ENCODE data around the gene HIGD1B.

The HIGD1B gene

DNA sequence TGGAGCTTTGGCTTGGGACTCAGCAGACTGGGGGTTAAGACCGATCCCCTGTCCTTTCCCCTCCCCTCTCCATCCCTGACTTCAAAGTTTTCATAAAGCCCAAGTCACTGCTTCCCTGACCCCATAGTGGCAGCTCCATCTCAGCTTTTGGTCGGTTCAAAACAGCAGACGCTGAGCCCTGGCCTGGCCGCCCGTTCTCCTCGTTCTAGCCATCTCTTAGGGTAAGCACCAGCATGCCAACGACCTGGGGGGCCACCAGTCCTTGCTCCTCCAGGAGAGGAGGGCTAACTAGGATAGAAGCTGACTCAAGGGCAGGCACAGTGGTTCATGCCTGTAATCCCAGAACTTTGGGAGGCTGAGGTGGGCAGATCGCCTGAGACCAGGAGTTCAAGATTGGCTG lies 1.5 kb upstream of the HIGD1B start:
- Histone ChIP-seq H3K79me1 (ENCODE audit: low read length) (no peaks in the 10 kb centered on the region), H3K4me1 (ENCODE audit: control insufficient read depth in 1 of 2, insufficient read depth in 2 of 2, low read length in 2 of 2) (peaks cover 0 to 4% of the 10 kb centered on the region in 2 experiments), H3K79me2 (ENCODE audit: control insufficient read depth, insufficient read depth, low read length, poor library complexity) (no peaks in the 10 kb centered on the region), H3K14ac (ENCODE audit: low read length) (no peak overlapping the region), H3K9ac (ENCODE audit: low read length) (no peak overlapping the region), H3K4me3 (ENCODE audit: low read depth, low read length) (no peak overlapping the region), H3K9me3 (ENCODE audit: insufficient read depth, low read depth, low read length) (no peaks in the 10 kb centered on the region), H3K4me2 (ENCODE audit: low read length) (no peak overlapping the region), H4K91ac (ENCODE audit: low read depth, low read length) (no peak overlapping the region), H2AK5ac (ENCODE audit: low read length) (no peak overlapping the region), H2AFZ (ENCODE audit: insufficient read depth, low read length, poor library complexity) (no peak overlapping the region), H3K18ac (ENCODE audit: low read length) (no peak overlapping the region), H2BK120ac (ENCODE audit: insufficient read depth, low read length, poor library complexity) (no peak overlapping the region), H3K27me3 (ENCODE audit: insufficient read depth, low read length) (no peaks in the 10 kb centered on the region), H3K23ac (ENCODE audit: low read length) (no peak overlapping the region), H3K36me3 (ENCODE audit: control insufficient read depth in 1 of 2, insufficient read depth in 2 of 2, low read length in 2 of 2) (peaks cover 13 to 20% of the 10 kb centered on the region in 2 experiments), H2BK5ac (ENCODE audit: low read depth, low read length, poor library complexity) (no peak overlapping the region), H4K8ac (ENCODE audit: low read depth, low read length) (no peak overlapping the region), H3K27ac (ENCODE audit: low read depth, low read length) (no peak overlapping the region), H3K4ac (ENCODE audit: low read depth, low read length) (no peak overlapping the region), H4K12ac (ENCODE audit: low read depth, low read length) (no peak overlapping the region), H2BK12ac (ENCODE audit: low read length) (no peak overlapping the region)
- WGBS (ENCODE audit: extremely low coverage, insufficient coverage, insufficient read length), result no CpG with 5 or more reads among the region's 8 CpGs
- DNase-seq, result no peak

DNA sequence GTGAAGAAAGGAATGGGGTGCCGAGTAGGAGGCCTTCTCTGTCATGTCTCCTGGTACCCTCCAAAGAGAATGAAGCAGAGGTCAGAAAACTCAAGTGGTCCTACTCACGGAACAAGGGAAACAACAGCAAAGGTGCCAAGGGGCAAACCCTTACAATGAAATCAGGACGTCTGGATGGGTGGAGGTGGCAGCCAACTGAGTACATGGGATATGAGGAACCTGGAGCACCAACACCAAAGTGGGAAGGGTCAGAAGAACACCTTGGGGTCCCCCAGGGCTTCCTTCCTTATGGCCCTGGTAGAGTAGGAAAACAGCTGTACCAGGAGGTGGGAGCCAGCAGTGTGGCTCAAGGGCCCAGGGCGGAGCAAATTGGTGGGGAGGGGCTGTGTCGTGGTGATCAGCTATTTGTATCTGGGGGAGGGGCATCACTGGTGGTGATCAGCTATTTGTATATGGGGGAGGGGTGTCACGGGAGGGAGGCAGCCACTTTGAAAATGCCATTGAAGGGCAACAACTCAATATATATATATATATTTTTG lies 643 bp downstream of the HIGD1B start:
- no peak overlapping the region for H4K8ac ChIP-seq (ENCODE audit: low read depth, low read length)
- DNase-seq, result no peak
- WGBS (ENCODE audit: extremely low coverage, insufficient coverage, insufficient read length), result no CpG with 5 or more reads among the region's 6 CpGs

DNA sequence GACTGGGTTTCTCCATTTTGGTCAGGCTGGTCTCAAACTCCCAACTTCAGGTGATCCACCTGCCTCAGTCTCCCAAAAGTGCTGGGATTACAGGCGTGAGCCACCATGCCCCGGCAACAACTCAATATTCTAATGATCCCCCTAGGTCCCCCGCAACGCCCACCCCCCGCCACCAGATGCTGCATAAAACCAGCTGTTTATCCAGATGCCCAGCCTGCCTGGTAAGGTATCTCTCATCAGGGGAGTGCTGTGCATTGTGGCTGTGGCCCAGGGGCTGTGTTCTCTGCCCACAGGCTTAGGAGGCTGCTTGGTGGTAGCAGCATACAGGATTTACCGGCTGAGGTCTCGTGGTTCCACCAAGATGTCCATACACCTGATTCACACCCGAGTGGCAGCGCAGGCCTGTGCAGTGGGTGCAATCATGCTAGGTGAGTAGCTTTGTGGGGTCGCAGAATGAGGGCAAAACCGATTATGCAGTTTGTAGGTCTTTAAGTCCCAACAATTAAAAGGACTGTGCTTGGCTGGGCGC lies 1.3 kb downstream of the HIGD1B start:
- H3K4me3 ChIP-seq (ENCODE audit: low read depth, low read length), result no peak overlapping the region
- no peak overlapping the region for H4K91ac ChIP-seq (ENCODE audit: low read depth, low read length)
- H3K14ac ChIP-seq (ENCODE audit: low read length), result no peak overlapping the region
- no peak overlapping the region for H2BK5ac ChIP-seq (ENCODE audit: low read depth, low read length, poor library complexity)
- peaks cover 32 to 40% of the 10 kb centered on the region in 2 experiments for H3K36me3 ChIP-seq (ENCODE audit: control insufficient read depth in 1 of 2, insufficient read depth in 2 of 2, low read length in 2 of 2)
- H2BK120ac ChIP-seq (ENCODE audit: insufficient read depth, low read length, poor library complexity), result no peak overlapping the region
- no peak for DNase-seq
- H3K23ac ChIP-seq (ENCODE audit: low read length), result no peak overlapping the region
- H4K8ac ChIP-seq (ENCODE audit: low read depth, low read length), result no peak overlapping the region
- no peak overlapping the region for H3K4ac ChIP-seq (ENCODE audit: low read depth, low read length)
- no peaks in the 10 kb centered on the region for H3K79me1 ChIP-seq (ENCODE audit: low read length)
- H3K4me2 ChIP-seq (ENCODE audit: low read length), result no peak overlapping the region
- no peak overlapping the region for H2AFZ ChIP-seq (ENCODE audit: insufficient read depth, low read length, poor library complexity)
- H3K9ac ChIP-seq (ENCODE audit: low read length), result no peak overlapping the region
- H4K12ac ChIP-seq (ENCODE audit: low read depth, low read length), result no peak overlapping the region
- no peaks in the 10 kb centered on the region for H3K27me3 ChIP-seq (ENCODE audit: insufficient read depth, low read length)
- no peaks in the 10 kb centered on the region for H3K4me1 ChIP-seq (ENCODE audit: control insufficient read depth in 1 of 2, insufficient read depth in 2 of 2, low read length in 2 of 2)
- no peaks in the 10 kb centered on the region for H3K9me3 ChIP-seq (ENCODE audit: insufficient read depth, low read depth, low read length)
- no CpG with 5 or more reads among the region's 12 CpGs for WGBS (ENCODE audit: extremely low coverage, insufficient coverage, insufficient read length)
- no peak overlapping the region for H3K27ac ChIP-seq (ENCODE audit: low read depth, low read length)
- H3K18ac ChIP-seq (ENCODE audit: low read length), result no peak overlapping the region
- no peaks in the 10 kb centered on the region for H3K79me2 ChIP-seq (ENCODE audit: control insufficient read depth, insufficient read depth, low read length, poor library complexity)
- H2BK12ac ChIP-seq (ENCODE audit: low read length), result no peak overlapping the region
- H2AK5ac ChIP-seq (ENCODE audit: low read length), result no peak overlapping the region

More for the DNA sequence above, 643 bp downstream of the HIGD1B start:
- H3K79me2 ChIP-seq (ENCODE audit: control insufficient read depth, insufficient read depth, low read length, poor library complexity), result no peaks in the 10 kb centered on the region
- no peak overlapping the region for H3K18ac ChIP-seq (ENCODE audit: low read length)
- no peak overlapping the region for H4K12ac ChIP-seq (ENCODE audit: low read depth, low read length)
- H3K4ac ChIP-seq (ENCODE audit: low read depth, low read length), result no peak overlapping the region
- no peaks in the 10 kb centered on the region for H3K4me1 ChIP-seq (ENCODE audit: control insufficient read depth in 1 of 2, insufficient read depth in 2 of 2, low read length in 2 of 2)
- H2BK120ac ChIP-seq (ENCODE audit: insufficient read depth, low read length, poor library complexity), result no peak overlapping the region
- no peak overlapping the region for H2AK5ac ChIP-seq (ENCODE audit: low read length)
- no peaks in the 10 kb centered on the region for H3K79me1 ChIP-seq (ENCODE audit: low read length)
- no peak overlapping the region for H3K9ac ChIP-seq (ENCODE audit: low read length)
- H2BK12ac ChIP-seq (ENCODE audit: low read length), result no peak overlapping the region
- H3K27ac ChIP-seq (ENCODE audit: low read depth, low read length), result no peak overlapping the region
- H3K9me3 ChIP-seq (ENCODE audit: insufficient read depth, low read depth, low read length), result no peaks in the 10 kb centered on the region
- no peak overlapping the region for H3K23ac ChIP-seq (ENCODE audit: low read length)
- no peak overlapping the region for H2BK5ac ChIP-seq (ENCODE audit: low read depth, low read length, poor library complexity)
- no peak overlapping the region for H3K4me3 ChIP-seq (ENCODE audit: low read depth, low read length)
- peaks cover 28 to 35% of the 10 kb centered on the region in 2 experiments for H3K36me3 ChIP-seq (ENCODE audit: control insufficient read depth in 1 of 2, insufficient read depth in 2 of 2, low read length in 2 of 2)
- no peak overlapping the region for H3K4me2 ChIP-seq (ENCODE audit: low read length)
- no peaks in the 10 kb centered on the region for H3K27me3 ChIP-seq (ENCODE audit: insufficient read depth, low read length)
- H2AFZ ChIP-seq (ENCODE audit: insufficient read depth, low read length, poor library complexity), result no peak overlapping the region
- H3K14ac ChIP-seq (ENCODE audit: low read length), result no peak overlapping the region
- H4K91ac ChIP-seq (ENCODE audit: low read depth, low read length), result no peak overlapping the region

DNA sequence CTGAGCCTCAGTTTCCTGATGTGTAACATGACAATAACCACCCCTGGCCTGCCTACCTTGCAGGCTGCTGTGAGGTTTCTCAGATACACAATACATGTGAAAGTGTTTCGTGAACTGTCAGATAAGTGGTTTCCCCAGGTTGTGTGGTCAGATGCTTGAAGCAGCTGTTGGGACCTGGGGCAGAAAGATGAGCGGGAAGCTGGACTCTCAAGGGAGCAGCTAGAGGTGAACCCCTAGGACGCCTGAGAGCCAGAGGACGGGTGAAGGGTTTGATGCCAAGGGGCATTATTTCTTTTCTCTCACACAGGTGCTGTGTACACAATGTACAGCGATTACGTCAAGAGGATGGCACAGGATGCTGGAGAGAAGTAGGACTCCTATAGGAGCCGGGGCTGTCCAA lies 2.3 kb downstream of the HIGD1B start:
- no peak overlapping the region for H3K4me2 ChIP-seq (ENCODE audit: low read length)
- H3K4me1 ChIP-seq (ENCODE audit: control insufficient read depth in 1 of 2, insufficient read depth in 2 of 2, low read length in 2 of 2), result no peaks in the 10 kb centered on the region
- no peak overlapping the region for H3K14ac ChIP-seq (ENCODE audit: low read length)
- H3K79me2 ChIP-seq (ENCODE audit: control insufficient read depth, insufficient read depth, low read length, poor library complexity), result no peaks in the 10 kb centered on the region
- DNase-seq, result no peak
- no peak overlapping the region for H2AFZ ChIP-seq (ENCODE audit: insufficient read depth, low read length, poor library complexity)
- H2BK120ac ChIP-seq (ENCODE audit: insufficient read depth, low read length, poor library complexity), result no peak overlapping the region
- H3K4me3 ChIP-seq (ENCODE audit: low read depth, low read length), result no peak overlapping the region
- H2AK5ac ChIP-seq (ENCODE audit: low read length), result no peak overlapping the region
- no peak overlapping the region for H3K18ac ChIP-seq (ENCODE audit: low read length)
- no peaks in the 10 kb centered on the region for H3K9me3 ChIP-seq (ENCODE audit: insufficient read depth, low read depth, low read length)
- no peak overlapping the region for H3K9ac ChIP-seq (ENCODE audit: low read length)
- WGBS (ENCODE audit: extremely low coverage, insufficient coverage, insufficient read length), result no CpG with 5 or more reads among the region's 7 CpGs
- H4K12ac ChIP-seq (ENCODE audit: low read depth, low read length), result no peak overlapping the region
- H3K27ac ChIP-seq (ENCODE audit: low read depth, low read length), result no peak overlapping the region
- H3K4ac ChIP-seq (ENCODE audit: low read depth, low read length), result no peak overlapping the region
- H3K79me1 ChIP-seq (ENCODE audit: low read length), result no peaks in the 10 kb centered on the region
- H2BK5ac ChIP-seq (ENCODE audit: low read depth, low read length, poor library complexity), result no peak overlapping the region
- H3K27me3 ChIP-seq (ENCODE audit: insufficient read depth, low read length), result no peaks in the 10 kb centered on the region
- no peak overlapping the region for H3K23ac ChIP-seq (ENCODE audit: low read length)
- no peak overlapping the region for H2BK12ac ChIP-seq (ENCODE audit: low read length)
- no peak overlapping the region for H4K8ac ChIP-seq (ENCODE audit: low read depth, low read length)
- peaks cover 42 to 50% of the 10 kb centered on the region in 2 experiments for H3K36me3 ChIP-seq (ENCODE audit: control insufficient read depth in 1 of 2, insufficient read depth in 2 of 2, low read length in 2 of 2)
- no peak overlapping the region for H4K91ac ChIP-seq (ENCODE audit: low read depth, low read length)

Measured in trophoblast cell (in vitro differentiated cells and primary cell).